ENCODE measurements around the gene ANKMY1.
"Not testable (repeated sequence)": the region's sequence is repeated elsewhere in the genome, so short reads cannot be mapped to it uniquely, and the experiment has no call there.

The ANKMY1 gene

GRCh38 chr2:240524963-240525718, 32.6 kb downstream of the ANKMY1 start:
- Histone ChIP-seq H3K36me3 (ENCODE audit: low read length) (peaks cover 32% of the 10 kb centered on the region), H3K27me3 (ENCODE audit: low read length) (no peaks in the 10 kb centered on the region), H3K9ac (ENCODE audit: low read length) (no peak overlapping the region), H3K9me3 (ENCODE audit: insufficient read depth, low read length) (peaks cover 17% of the 10 kb centered on the region; the same call in 1 of the 2 replicates), H3K4me2 (ENCODE audit: low read depth, low read length, poor library complexity, severe bottlenecking) (no peak overlapping the region), H3K79me2 (ENCODE audit: insufficient read depth, low read length) (no peaks in the 10 kb centered on the region), H3K4me3 (ENCODE audit: insufficient read depth, low read length, poor library complexity, severe bottlenecking) (no peak overlapping the region), H3K9me2 (replicated peaks; ENCODE audit: insufficient read depth, low read length) (no peaks in the 10 kb centered on the region), H3K27ac (ENCODE audit: low read depth, low read length) (no peak overlapping the region), H2AFZ (ENCODE audit: low read depth, low read length, severe bottlenecking) (no peak overlapping the region), H3F3A (ENCODE audit: insufficient read depth) (no peaks in the 10 kb centered on the region), H4K20me1 (ENCODE audit: low read depth, low read length) (no peaks in the 10 kb centered on the region)
- TF ChIP-seq EZH2phosphoT487 (conservative IDR thresholded peaks at IDR 0.05; ENCODE audit: low read length): no peak

GRCh38 chr2:240523451-240524281, 34.1 kb downstream of the ANKMY1 start:
- Histone ChIP-seq H3K36me3 (ENCODE audit: low read length) (peaks cover 32% of the 10 kb centered on the region), H3K4me3 (ENCODE audit: insufficient read depth, low read length, poor library complexity, severe bottlenecking) (no peak overlapping the region), H3K27ac (ENCODE audit: low read depth, low read length) (no peak overlapping the region)

GRCh38 chr2:240522406-240522805, 35.4 kb downstream of the ANKMY1 start:
- H3K9me3 ChIP-seq (ENCODE audit: insufficient read depth, low read length): peaks cover 17% of the 10 kb centered on the region; the same call in 1 of the 2 replicates
- TF ChIP-seq EZH2phosphoT487 (conservative IDR thresholded peaks at IDR 0.05; ENCODE audit: low read length) (no peak), CTCF (IDR thresholded peaks at IDR 0.05; ENCODE audit: insufficient read depth, low read length, poor library complexity, severe bottlenecking) (no peak)

More at GRCh38 chr2:240523451-240524281, 34.1 kb downstream of the ANKMY1 start:
- Histone ChIP-seq H3K79me2 (ENCODE audit: insufficient read depth, low read length) (no peaks in the 10 kb centered on the region), H2AFZ (ENCODE audit: low read depth, low read length, severe bottlenecking) (no peak overlapping the region), H3K9me3 (ENCODE audit: insufficient read depth, low read length) (peaks cover 17% of the 10 kb centered on the region; the same call in 1 of the 2 replicates), H3K27me3 (ENCODE audit: low read length) (no peaks in the 10 kb centered on the region), H4K20me1 (ENCODE audit: low read depth, low read length) (no peaks in the 10 kb centered on the region), H3K9ac (ENCODE audit: low read length) (no peak overlapping the region), H3F3A (ENCODE audit: insufficient read depth) (no peaks in the 10 kb centered on the region), H3K4me2 (ENCODE audit: low read depth, low read length, poor library complexity, severe bottlenecking) (no peak overlapping the region), H3K9me2 (replicated peaks; ENCODE audit: insufficient read depth, low read length) (no peaks in the 10 kb centered on the region)
- TF ChIP-seq CTCF (IDR thresholded peaks at IDR 0.05; ENCODE audit: insufficient read depth, low read length, poor library complexity, severe bottlenecking): no peak
- no peak for TF ChIP-seq EZH2phosphoT487 (conservative IDR thresholded peaks at IDR 0.05; ENCODE audit: low read length)

GRCh38 chr2:240521885-240522284, 35.9 kb downstream of the ANKMY1 start:
- not testable (repeated sequence) for H4K20me1 ChIP-seq (ENCODE audit: low read depth, low read length); H3K9ac ChIP-seq (ENCODE audit: low read length); H3K79me2 ChIP-seq (ENCODE audit: insufficient read depth, low read length); H2AFZ ChIP-seq (ENCODE audit: low read depth, low read length, severe bottlenecking); H3K4me2 ChIP-seq (ENCODE audit: low read depth, low read length, poor library complexity, severe bottlenecking); H3K27ac ChIP-seq (ENCODE audit: low read depth, low read length); H3K27me3 ChIP-seq (ENCODE audit: low read length); H3K4me3 ChIP-seq (ENCODE audit: insufficient read depth, low read length, poor library complexity, severe bottlenecking); H3K9me2 ChIP-seq (replicated peaks; ENCODE audit: insufficient read depth, low read length); H3F3A ChIP-seq (ENCODE audit: insufficient read depth)
- peaks cover 17% of the 10 kb centered on the region; the same call in 1 of the 2 replicates for H3K9me3 ChIP-seq (ENCODE audit: insufficient read depth, low read length)
- H3K36me3 ChIP-seq (ENCODE audit: low read length): peaks cover 28% of the 10 kb centered on the region

More at GRCh38 chr2:240522406-240522805, 35.4 kb downstream of the ANKMY1 start:
- H3K27ac ChIP-seq (ENCODE audit: low read depth, low read length): no peak overlapping the region
- no peak overlapping the region for H3K4me2 ChIP-seq (ENCODE audit: low read depth, low read length, poor library complexity, severe bottlenecking)
- H2AFZ ChIP-seq (ENCODE audit: low read depth, low read length, severe bottlenecking): no peak overlapping the region
- no peak overlapping the region for H3K4me3 ChIP-seq (ENCODE audit: insufficient read depth, low read length, poor library complexity, severe bottlenecking)
- H3K36me3 ChIP-seq (ENCODE audit: low read length): peaks cover 32% of the 10 kb centered on the region
- no peaks in the 10 kb centered on the region for H4K20me1 ChIP-seq (ENCODE audit: low read depth, low read length)
- H3K9me2 ChIP-seq (replicated peaks; ENCODE audit: insufficient read depth, low read length): no peaks in the 10 kb centered on the region
- H3K27me3 ChIP-seq (ENCODE audit: low read length): no peaks in the 10 kb centered on the region
- no peaks in the 10 kb centered on the region for H3K79me2 ChIP-seq (ENCODE audit: insufficient read depth, low read length)
- H3K9ac ChIP-seq (ENCODE audit: low read length): no peak overlapping the region
- no peaks in the 10 kb centered on the region for H3F3A ChIP-seq (ENCODE audit: insufficient read depth)

Measured in SU-DHL-6 (cell line).